Neutrophil (primary cell): ENCODE results near the gene NAV3.
A peak's percentile ranks its signal among the peaks of the same experiment; 100 is the strongest.

Experiments
- H3K27ac ChIP-seq: fragments of 200-600 bp; sonication (generic); 2 replicates; pipeline ENCODE4 v1.5.1; 2016; ENCODE audit warnings: mild to moderate bottlenecking, moderate library complexity
- H3K27me3 ChIP-seq: fragments of 200-600 bp; sonication (generic); 2 replicates; pipeline ENCODE4 v1.6.0; 2016; ENCODE audit warnings: mild to moderate bottlenecking
- H3K36me3 ChIP-seq: fragments of 200-600 bp; sonication (generic); 2 replicates; pipeline ENCODE4 v1.5.1; 2017
- H3K4me1 ChIP-seq, 2 experiments: fragments of 200-600 bp in 1 of 2; sonication (generic) in 1 of 2; 1 replicate in 1 of 2; 2 replicates in 1 of 2; pipeline versions ENCODE4 v1.5.1 to v1.6.1; 2013 to 2016; ENCODE audit warnings: low read depth in 1 of 2, low read length in 1 of 2, mild to moderate bottlenecking in 1 of 2, moderate library complexity in 1 of 2; ENCODE audit not compliant: control insufficient read depth in 1 of 2, insufficient read depth in 1 of 2
- H3K4me3 ChIP-seq, 2 experiments: fragments of 200-600 bp in 1 of 2; sonication (generic) in 1 of 2; 1 replicate in 1 of 2; 2 replicates in 1 of 2; pipeline ENCODE4 v1.5.1; 2013 to 2016; ENCODE audit warnings: low read depth in 1 of 2, low read length in 1 of 2, mild to moderate bottlenecking in 1 of 2, moderate library complexity in 1 of 2
- H3K9me3 ChIP-seq: fragments of 200-600 bp; sonication (generic); 2 replicates; pipeline ENCODE4 v1.5.1; 2016
- TF ChIP-seq, protein P1 (sequence below): fragments of 200-600 bp; sonication (generic); IDR thresholded peaks from 2 replicates; pipeline ENCODE4 v1.5.1; 2016; ENCODE audit warnings: antibody characterized with exemption

Gene NAV3

DNA sequence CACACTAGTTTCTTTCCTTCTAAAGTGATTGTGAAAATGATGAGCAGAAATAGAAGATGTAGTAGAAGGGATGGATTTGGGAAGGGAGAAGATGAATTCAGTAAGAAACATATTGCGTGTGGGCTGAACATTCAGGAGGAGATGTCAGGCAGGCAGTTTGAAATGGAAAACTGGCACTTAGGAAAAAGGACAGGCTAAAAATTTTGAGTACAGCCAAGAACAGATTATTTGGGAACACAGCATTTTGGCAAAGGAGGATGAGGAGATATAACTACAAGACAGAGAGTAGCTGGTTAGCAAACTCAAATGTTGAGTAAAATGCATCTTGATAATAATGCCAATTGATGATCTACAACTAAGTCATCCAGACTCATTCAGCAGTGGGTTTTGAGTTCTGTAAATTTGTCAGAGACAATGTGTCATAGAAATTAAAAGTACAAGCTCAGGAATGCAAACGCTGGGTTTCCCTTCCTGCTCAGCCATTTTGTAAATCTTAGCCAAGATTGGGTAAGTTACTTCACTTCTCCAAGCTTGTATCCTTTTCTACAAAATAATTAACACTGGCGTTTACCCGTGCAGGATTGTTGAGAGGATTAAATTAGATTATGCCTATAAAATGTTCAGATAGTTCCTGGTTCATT, 255.0 kb downstream of the NAV3 start:
- Histone ChIP-seq H3K4me1 (no peaks in the 10 kb centered on the region), H3K9me3 (no peaks in the 10 kb centered on the region), H3K27me3 (no peaks in the 10 kb centered on the region), H3K36me3 (no peaks in the 10 kb centered on the region), H3K27ac (no peak overlapping the region), H3K4me3 (no peak overlapping the region)
- TF ChIP-seq, protein P1, sequence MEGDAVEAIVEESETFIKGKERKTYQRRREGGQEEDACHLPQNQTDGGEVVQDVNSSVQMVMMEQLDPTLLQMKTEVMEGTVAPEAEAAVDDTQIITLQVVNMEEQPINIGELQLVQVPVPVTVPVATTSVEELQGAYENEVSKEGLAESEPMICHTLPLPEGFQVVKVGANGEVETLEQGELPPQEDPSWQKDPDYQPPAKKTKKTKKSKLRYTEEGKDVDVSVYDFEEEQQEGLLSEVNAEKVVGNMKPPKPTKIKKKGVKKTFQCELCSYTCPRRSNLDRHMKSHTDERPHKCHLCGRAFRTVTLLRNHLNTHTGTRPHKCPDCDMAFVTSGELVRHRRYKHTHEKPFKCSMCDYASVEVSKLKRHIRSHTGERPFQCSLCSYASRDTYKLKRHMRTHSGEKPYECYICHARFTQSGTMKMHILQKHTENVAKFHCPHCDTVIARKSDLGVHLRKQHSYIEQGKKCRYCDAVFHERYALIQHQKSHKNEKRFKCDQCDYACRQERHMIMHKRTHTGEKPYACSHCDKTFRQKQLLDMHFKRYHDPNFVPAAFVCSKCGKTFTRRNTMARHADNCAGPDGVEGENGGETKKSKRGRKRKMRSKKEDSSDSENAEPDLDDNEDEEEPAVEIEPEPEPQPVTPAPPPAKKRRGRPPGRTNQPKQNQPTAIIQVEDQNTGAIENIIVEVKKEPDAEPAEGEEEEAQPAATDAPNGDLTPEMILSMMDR, result no peak

DNA sequence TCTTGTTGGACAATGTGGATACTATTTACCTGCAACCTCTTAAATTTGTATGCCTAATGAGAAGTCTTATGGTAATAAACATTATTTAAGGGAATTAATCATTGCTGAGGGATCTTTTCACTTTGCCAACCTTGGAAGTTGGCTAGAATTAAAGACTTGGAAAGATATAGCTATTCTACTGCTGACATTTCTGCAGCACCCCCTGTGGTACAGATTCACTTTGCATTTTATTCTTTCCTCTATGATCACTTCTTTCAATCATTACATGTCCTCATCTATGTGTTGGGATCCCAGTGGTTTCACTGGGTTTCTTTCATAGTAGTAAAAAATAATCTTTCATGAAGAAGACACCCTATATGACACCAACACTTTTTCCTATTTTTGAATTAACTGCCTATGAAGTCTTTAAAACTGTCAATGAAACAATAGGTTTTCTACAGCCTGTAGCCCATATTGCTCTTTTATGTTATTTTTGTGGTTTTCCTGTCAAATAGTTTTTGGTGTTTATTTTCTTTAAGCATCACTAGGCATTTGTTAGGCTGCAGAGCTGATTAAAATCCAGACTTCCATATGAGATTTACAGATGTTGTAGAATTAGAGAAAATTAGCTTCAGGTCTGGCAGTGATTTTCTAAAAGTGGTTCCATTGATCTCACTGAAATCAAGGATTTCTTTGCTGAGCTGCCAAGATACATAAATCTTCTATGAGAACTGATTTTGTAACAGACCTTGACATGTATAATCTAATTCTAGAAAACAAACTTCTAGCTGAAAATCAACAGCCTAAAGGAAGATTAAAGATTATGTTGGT, 256.1 kb downstream of the NAV3 start:
- no peaks in the 10 kb centered on the region for H3K4me1 ChIP-seq
- H3K27me3 ChIP-seq, result no peaks in the 10 kb centered on the region
- TF ChIP-seq, protein P1, result no peak
- no peak overlapping the region for H3K4me3 ChIP-seq
- H3K27ac ChIP-seq, result no peak overlapping the region
- H3K36me3 ChIP-seq, result no peaks in the 10 kb centered on the region
- H3K9me3 ChIP-seq, result no peaks in the 10 kb centered on the region

DNA sequence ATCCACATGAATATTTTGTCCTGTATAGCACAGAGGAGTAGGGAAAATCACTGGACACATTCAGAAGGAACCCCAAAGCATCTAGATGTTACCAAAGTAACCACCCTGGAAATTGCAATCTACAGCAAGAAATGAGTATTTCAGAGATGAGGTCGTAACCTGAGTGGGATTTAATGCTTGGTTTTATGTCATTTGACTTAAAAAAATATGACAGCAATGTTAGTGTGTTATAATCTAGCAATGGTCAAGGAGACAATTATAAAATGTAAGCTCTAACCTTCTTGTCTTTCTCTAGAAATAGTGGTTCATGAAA, 256.6 kb downstream of the NAV3 start:
- Histone ChIP-seq H3K36me3 (no peaks in the 10 kb centered on the region), H3K4me1 (no peaks in the 10 kb centered on the region), H3K9me3 (no peaks in the 10 kb centered on the region), H3K27me3 (no peaks in the 10 kb centered on the region), H3K4me3 (no peak overlapping the region), H3K27ac (no peak overlapping the region)
- TF ChIP-seq, protein P1, result no peak

DNA sequence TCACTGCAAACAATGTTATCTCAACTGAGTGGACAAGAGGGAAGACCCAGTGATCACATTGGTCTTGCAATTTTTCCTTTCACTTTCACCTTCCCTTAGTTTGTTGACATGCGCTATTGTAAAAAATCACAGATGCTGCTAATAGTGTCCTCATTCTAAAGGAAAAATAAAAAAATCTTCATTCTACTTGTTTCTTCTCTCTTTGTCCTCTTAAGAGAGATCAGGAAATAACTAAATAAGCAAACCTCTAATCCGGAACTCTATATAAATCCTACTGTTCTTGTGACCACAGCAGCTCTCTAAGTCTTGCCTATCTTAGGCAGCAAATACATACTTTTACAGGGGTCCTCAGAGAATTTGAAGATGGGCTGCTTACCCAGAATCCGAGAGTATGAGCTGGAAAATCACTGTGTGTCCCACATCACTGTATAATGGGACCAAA, 257.7 kb downstream of the NAV3 start:
- Histone ChIP-seq H3K27ac (peak overlapping the region; percentile 19), H3K4me1 (no peaks in the 10 kb centered on the region), H3K4me3 (peak overlapping the region in 1 of 2 experiments; percentile 11), H3K9me3 (no peaks in the 10 kb centered on the region), H3K36me3 (no peaks in the 10 kb centered on the region), H3K27me3 (no peaks in the 10 kb centered on the region)
- TF ChIP-seq, protein P1, result no peak

DNA sequence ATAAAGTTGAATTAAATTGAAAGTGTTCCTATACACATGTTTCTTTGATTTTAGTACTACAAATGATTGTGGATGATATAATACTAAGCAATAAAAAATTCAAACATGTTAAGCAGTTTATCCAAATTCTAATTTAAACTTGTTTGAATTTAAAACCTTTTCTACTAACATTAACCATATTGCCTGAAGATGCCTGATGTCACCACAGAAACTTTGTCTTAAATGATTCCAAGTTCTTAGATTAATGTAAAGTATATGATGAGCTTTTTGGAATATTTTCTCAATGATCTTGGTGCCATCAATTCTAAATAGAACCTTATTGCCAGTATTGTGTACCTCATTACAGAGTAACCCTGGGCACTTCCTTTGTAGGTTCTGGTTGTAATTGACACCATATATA, 259.6 kb downstream of the NAV3 start:
- H3K36me3 ChIP-seq, result no peaks in the 10 kb centered on the region
- no peaks in the 10 kb centered on the region for H3K9me3 ChIP-seq
- no peak overlapping the region for H3K4me3 ChIP-seq
- no peaks in the 10 kb centered on the region for H3K27me3 ChIP-seq
- no peak overlapping the region for H3K27ac ChIP-seq
- no peaks in the 10 kb centered on the region for H3K4me1 ChIP-seq
- TF ChIP-seq, protein P1, result no peak
